Kidney (tissue), 14 donors: ENCODE measurements around the gene SFI1. TPM values are rescaled to one million over a fixed set of nuclear protein-coding genes. Genes with fewer than 3 reads are reported as not detected.

Source experiments
- DNase-seq, 5 donors: peaks; one replicate each; pipeline ENCODE4 v3.0.0-alpha.2; 2013 to 2020
- FAIRE-seq: peaks from 2 replicates; lab custom pipeline; 2012; peaks lifted over from hg19 to GRCh38; lab: Jason Lieb, UNC
- H3K27ac ChIP-seq, 2 donors: one replicate each; pipeline ENCODE4 v1.7.0; 2013; ENCODE audit warnings: low read depth in 2 of 2, low read length in 2 of 2, inconsistent platforms in 1 of 2
- H3K27me3 ChIP-seq: one replicate; pipeline ENCODE4 v1.7.1; 2013; ENCODE audit warnings: low read length, inconsistent platforms; ENCODE audit not compliant: control insufficient read depth, insufficient read depth
- H3K36me3 ChIP-seq, 3 donors: one replicate each; pipeline versions ENCODE4 v1.7.0 to v1.7.1; 2013; ENCODE audit warnings: low read length in 3 of 3, control low read depth in 1 of 3, inconsistent platforms in 1 of 3; ENCODE audit not compliant: insufficient read depth in 3 of 3, control insufficient read depth in 2 of 3
- H3K4me1 ChIP-seq, 3 donors: one replicate each; pipeline versions ENCODE4 v1.7.0 to v1.7.1; 2013; ENCODE audit warnings: low read length in 3 of 3, inconsistent platforms in 1 of 3, low read depth in 1 of 3; ENCODE audit not compliant: control insufficient read depth in 2 of 3, insufficient read depth in 2 of 3
- H3K4me3 ChIP-seq, 3 donors: one replicate each; pipeline versions ENCODE4 v1.7.0 to v1.8.1; 2013; ENCODE audit warnings: low read length in 3 of 3, control low read depth in 1 of 3, inconsistent platforms in 1 of 3
- H3K9ac ChIP-seq, 3 donors: one replicate each; pipeline versions ENCODE4 v1.7.0 to v1.7.1; 2013; ENCODE audit warnings: low read length in 3 of 3, control low read depth in 1 of 3, inconsistent platforms in 1 of 3
- H3K9me3 ChIP-seq, 3 donors: one replicate each; pipeline versions ENCODE4 v1.7.0 to v1.7.1; 2013; ENCODE audit warnings: low read length in 3 of 3, control low read depth in 1 of 3, inconsistent platforms in 1 of 3; ENCODE audit not compliant: control insufficient read depth in 2 of 3, insufficient read depth in 1 of 3
- CTCF ChIP-seq: IDR thresholded peaks from 3 replicates; pipeline ENCODE4 v1.5.1; 2012; ENCODE audit warnings: mild to moderate bottlenecking, moderate library complexity, borderline replicate concordance; ENCODE audit not compliant: insufficient read depth; ENCODE audit errors: extremely low read depth
- intact Hi-C: fragments of 100-400 bp; cut with DNase I; formaldehyde crosslinking; loops from one replicate; pipeline ENCODE4 v1.11.1; 2022
- polyA plus RNA-seq: library from polyadenylated mRNA; stranded (reverse); fragments of 350-450 nt; fragmentation: Illumina TruSeq; extraction: RNeasy Lipid Tissue Mini Kit (QIAGEN cat#74804); gene quantifications from one replicate; pipeline ENCODE4 v1.2.3, GENCODE V29; 2014; ENCODE audit warnings: low read depth, low replicate concordance; ENCODE audit not compliant: insufficient read depth
- total RNA-seq: library from RNA; stranded (reverse); fragmentation: NEBNext Ultra II Directional; extraction: Animal tissue kit (Norgen Biotek cat#: 25700); gene quantifications from one replicate; pipeline ENCODE4 v1.2.1, GENCODE V29; 2021
- donor health status: control.
- donor health status: control.
- donor health status: control.
- donor health status: control.
- donor health status: control.
- donor health status: DM: yes; HTN: yes; CAD: no.
- donor health status: Normal renal cell carcinoma (clear cell type).

The SFI1 gene
- total and polyA plus RNA-seq, 2 donors from 2014 or later, result 11.4 to 48.2 TPM

- Histone ChIP-seq H3K27me3 (no peaks in the 10 kb centered on the region), H3K36me3 (peaks cover 0 to 4% (median 0%) of the 10 kb centered on the region in 3 donors), H3K27ac (no peak overlapping the region), H3K4me1 (no peaks in the 10 kb centered on the region), H3K9me3 (no peaks in the 10 kb centered on the region), H3K9ac (no peak overlapping the region), H3K4me3 (no peak overlapping the region)
- intact Hi-C loops, result no loop called here
- TF ChIP-seq CTCF, result no peak
- DNase-seq, result no peak
- FAIRE-seq, result no peak
Measured at GRCh38 chr22:31569126-31569525, 72.8 kb downstream of the SFI1 start.

GRCh38 chr22:31572939-31573338, 76.6 kb downstream of the SFI1 start:
- Histone ChIP-seq H3K36me3 (peaks cover 0 to 6% (median 0%) of the 10 kb centered on the region in 3 donors), H3K27me3 (no peaks in the 10 kb centered on the region), H3K27ac (no peak overlapping the region), H3K4me3 (no peak overlapping the region), H3K9me3 (no peaks in the 10 kb centered on the region), H3K4me1 (no peaks in the 10 kb centered on the region), H3K9ac (no peak overlapping the region)
- no peak for FAIRE-seq
- no peak for TF ChIP-seq CTCF
- intact Hi-C loops, result no loop called here
- DNase-seq, result no peak

- Histone ChIP-seq H3K27ac (no peak overlapping the region), H3K27me3 (no peaks in the 10 kb centered on the region), H3K4me3 (no peak overlapping the region), H3K36me3 (peaks cover 0 to 10% (median 0%) of the 10 kb centered on the region in 3 donors), H3K4me1 (no peaks in the 10 kb centered on the region), H3K9ac (no peak overlapping the region), H3K9me3 (no peaks in the 10 kb centered on the region)
- no peak for TF ChIP-seq CTCF
- peak in 1 of 5 donors; percentile 9 for DNase-seq
- FAIRE-seq, result no peak
- intact Hi-C loops, result no loop called here
Measured at GRCh38 chr22:31574055-31574670, 77.8 kb downstream of the SFI1 start.

- Histone ChIP-seq H3K9ac (no peak overlapping the region), H3K4me3 (no peak overlapping the region), H3K4me1 (no peaks in the 10 kb centered on the region), H3K27ac (no peak overlapping the region), H3K27me3 (no peaks in the 10 kb centered on the region), H3K9me3 (no peaks in the 10 kb centered on the region), H3K36me3 (peaks cover 0 to 10% (median 0%) of the 10 kb centered on the region in 3 donors)
- FAIRE-seq, result no peak
- TF ChIP-seq CTCF, result no peak
- intact Hi-C loops, result no loop called here
- DNase-seq, result no peak
Measured at GRCh38 chr22:31575190-31575589, 78.9 kb downstream of the SFI1 start.
